H9 (cell line): ENCODE results near the gene GATD1. TPM values are rescaled to one million over a fixed set of nuclear protein-coding genes. Genes with fewer than 3 reads are reported as not detected.

Source experiments
- DNase-seq: peaks from one replicate; pipeline ENCODE4 v3.0.0-alpha.2; 2017
- H2AFZ ChIP-seq: one replicate; pipeline ENCODE4 v1.6.1; 2013; ENCODE audit warnings: mild to moderate bottlenecking, low read length, control low read depth, moderate library complexity
- H2AK5ac ChIP-seq: 2 replicates; pipeline ENCODE4 v1.6.1; 2013; ENCODE audit warnings: low read length, control low read depth, mixed read lengths; ENCODE audit not compliant: insufficient read length
- H2BK120ac ChIP-seq: one replicate; pipeline ENCODE4 v1.6.1; 2013; ENCODE audit warnings: low read depth, mild to moderate bottlenecking, low read length, control low read depth, inconsistent platforms; ENCODE audit not compliant: poor library complexity, severe bottlenecking
- H2BK12ac ChIP-seq: 2 replicates; pipeline ENCODE4 v1.6.1; 2013; ENCODE audit warnings: low read length, control low read depth, mixed read lengths, low read depth; ENCODE audit not compliant: insufficient read length
- H2BK15ac ChIP-seq: 2 replicates; pipeline ENCODE4 v1.6.1; 2013; ENCODE audit warnings: low read depth, low read length, control low read depth
- H2BK20ac ChIP-seq: one replicate; pipeline ENCODE4 v1.6.1; 2013; ENCODE audit warnings: low read depth, mild to moderate bottlenecking, low read length, control low read depth, inconsistent platforms; ENCODE audit not compliant: poor library complexity, severe bottlenecking
- H2BK5ac ChIP-seq: 2 replicates; pipeline ENCODE4 v1.6.1; 2013; ENCODE audit warnings: low read length, control low read depth, mixed read lengths; ENCODE audit not compliant: insufficient read length
- H3K14ac ChIP-seq: 2 replicates; pipeline ENCODE4 v1.6.1; 2013; ENCODE audit warnings: low read length, control low read depth; ENCODE audit not compliant: insufficient read depth
- H3K18ac ChIP-seq: 2 replicates; pipeline ENCODE4 v1.6.1; 2013; ENCODE audit warnings: low read depth, mild to moderate bottlenecking, mixed read lengths, low read length, control low read depth; ENCODE audit not compliant: insufficient read length
- H3K23ac ChIP-seq: 2 replicates; pipeline ENCODE4 v1.6.1; 2013; ENCODE audit warnings: low read length, control low read depth, mixed read lengths, low read depth; ENCODE audit not compliant: insufficient read length
- H3K23me2 ChIP-seq: 2 replicates; pipeline ENCODE4 v1.6.1; 2013; ENCODE audit warnings: low read depth, mild to moderate bottlenecking, mixed read lengths, low read length, control low read depth; ENCODE audit not compliant: insufficient read length, poor library complexity, severe bottlenecking
- H3K27ac ChIP-seq: 2 replicates; pipeline ENCODE4 v1.5.1; 2013; ENCODE audit warnings: low read length, control low read depth, mixed read lengths, low read depth; ENCODE audit not compliant: insufficient read length
- H3K27me3 ChIP-seq: 2 replicates; pipeline ENCODE4 v1.6.1; 2013; ENCODE audit warnings: low read length, control low read depth, inconsistent platforms; ENCODE audit not compliant: insufficient read depth
- H3K4ac ChIP-seq: 2 replicates; pipeline ENCODE4 v1.6.1; 2013; ENCODE audit warnings: low read depth, mild to moderate bottlenecking, control low read depth, inconsistent platforms, low read length, moderate library complexity
- H3K4me1 ChIP-seq: 2 replicates; pipeline ENCODE4 v1.6.1; 2013; ENCODE audit warnings: low read length, control low read depth, inconsistent platforms; ENCODE audit not compliant: insufficient read depth
- H3K4me2 ChIP-seq: 2 replicates; pipeline ENCODE4 v1.6.1; 2013; ENCODE audit warnings: low read length, control low read depth, mixed read lengths; ENCODE audit not compliant: insufficient read length, insufficient read depth
- H3K56ac ChIP-seq: 2 replicates; pipeline ENCODE4 v1.6.1; 2013; ENCODE audit warnings: low read depth, mild to moderate bottlenecking, mixed read lengths, low read length, control low read depth; ENCODE audit not compliant: insufficient read length
- H3K79me1 ChIP-seq: 2 replicates; pipeline ENCODE4 v1.6.1; 2013; ENCODE audit warnings: low read depth, mild to moderate bottlenecking, moderate library complexity, low read length, control low read depth, inconsistent platforms; ENCODE audit not compliant: insufficient read depth, poor library complexity, severe bottlenecking
- H3K79me2 ChIP-seq: 2 replicates; pipeline ENCODE4 v1.6.1; 2013; ENCODE audit warnings: low read length, control low read depth, inconsistent platforms; ENCODE audit not compliant: insufficient read depth
- H3K9ac ChIP-seq: 2 replicates; pipeline ENCODE4 v1.6.1; 2013; ENCODE audit warnings: low read length, control low read depth, mixed read lengths; ENCODE audit not compliant: insufficient read length; ENCODE audit errors: extremely low read depth
- H3K9me3 ChIP-seq: one replicate; pipeline ENCODE4 v1.6.1; 2013; ENCODE audit warnings: low read depth, low read length, inconsistent platforms; ENCODE audit not compliant: control insufficient read depth
- H3T11ph ChIP-seq: one replicate; pipeline ENCODE4 v1.6.1; 2013; ENCODE audit warnings: mild to moderate bottlenecking, low read length, control low read depth, inconsistent platforms
- H4K20me1 ChIP-seq: one replicate; pipeline ENCODE4 v1.6.1; 2013; ENCODE audit not compliant: control insufficient read depth, insufficient read length, insufficient read depth
- H4K5ac ChIP-seq: 2 replicates; pipeline ENCODE4 v1.6.1; 2013; ENCODE audit warnings: low read depth, mild to moderate bottlenecking, mixed read lengths, low read length, control low read depth; ENCODE audit not compliant: insufficient read length
- H4K8ac ChIP-seq: replicated peaks from 2 replicates; pipeline ENCODE4 v1.6.1; 2013; ENCODE audit warnings: low read length, control low read depth, mixed read lengths, low read depth; ENCODE audit not compliant: insufficient read length
- H4K91ac ChIP-seq: 2 replicates; pipeline ENCODE4 v1.6.1; 2013; ENCODE audit warnings: low read depth, mild to moderate bottlenecking, moderate library complexity, mixed read lengths, low read length, control low read depth; ENCODE audit not compliant: insufficient read length
- H3K27ac Mint-ChIP-seq, 3 experiments: 2 replicates in 2 of 3; 3 replicates in 1 of 3; pipeline ENCODE4 v1.8.0; 2020 to 2021; ENCODE audit warnings: mixed read lengths in 3 of 3, mild to moderate bottlenecking in 1 of 3, moderate library complexity in 1 of 3
- H3K27me3 Mint-ChIP-seq: 2 replicates; pipeline ENCODE4 v1.8.0; 2021; ENCODE audit warnings: low read depth, mild to moderate bottlenecking, moderate library complexity, mixed read lengths
- H3K36me3 Mint-ChIP-seq, 3 experiments: 2 replicates in 2 of 3; 3 replicates in 1 of 3; pipeline ENCODE4 v1.8.0; 2020 to 2021; ENCODE audit warnings: low read depth in 3 of 3, mixed read lengths in 3 of 3; ENCODE audit not compliant: insufficient read depth in 1 of 3
- H3K4me1 Mint-ChIP-seq, 2 experiments: 2 replicates each; pipeline ENCODE4 v1.8.0; 2020; ENCODE audit warnings: mixed read lengths in 2 of 2
- H3K4me3 Mint-ChIP-seq, 2 experiments: 2 replicates in 1 of 2; 3 replicates in 1 of 2; pipeline ENCODE4 v1.8.0; 2020 to 2021; ENCODE audit warnings: mild to moderate bottlenecking in 2 of 2, mixed read lengths in 2 of 2, moderate library complexity in 1 of 2
- H3K9me3 Mint-ChIP-seq, 2 experiments: 2 replicates in 1 of 2; 3 replicates in 1 of 2; pipeline ENCODE4 v1.8.0; 2020; ENCODE audit warnings: mild to moderate bottlenecking in 2 of 2, mixed read lengths in 2 of 2, moderate library complexity in 1 of 2
- CTCF ChIP-seq: fragments of 200-600 bp; sonication (generic); conservative IDR thresholded peaks from 3 replicates; pipeline ENCODE4 v1.8.0; 2021; ENCODE audit warnings: antibody characterized with exemption, mild to moderate bottlenecking
- WGBS: extraction: QIAGEN DNeasy Blood & Tissue Kit; methylation state at CpG from one replicate; pipeline ENCODE4 v1.1.7; 2013; ENCODE audit warnings: missing lambda C conversion rate, low lambda C conversion rate, mixed read lengths; ENCODE audit not compliant: insufficient read length; ENCODE audit errors: extremely low coverage; 5-methylcytosine and 5-hydroxymethylcytosine counted together
- total RNA-seq: library from RNA; stranded (reverse); gene quantifications from 2 replicates; pipeline ENCODE4 v1.2.1, GENCODE V29; 2021

Gene GATD1
- total RNA-seq, 1 experiment from 2014 or later = 60.0 TPM

DNA sequence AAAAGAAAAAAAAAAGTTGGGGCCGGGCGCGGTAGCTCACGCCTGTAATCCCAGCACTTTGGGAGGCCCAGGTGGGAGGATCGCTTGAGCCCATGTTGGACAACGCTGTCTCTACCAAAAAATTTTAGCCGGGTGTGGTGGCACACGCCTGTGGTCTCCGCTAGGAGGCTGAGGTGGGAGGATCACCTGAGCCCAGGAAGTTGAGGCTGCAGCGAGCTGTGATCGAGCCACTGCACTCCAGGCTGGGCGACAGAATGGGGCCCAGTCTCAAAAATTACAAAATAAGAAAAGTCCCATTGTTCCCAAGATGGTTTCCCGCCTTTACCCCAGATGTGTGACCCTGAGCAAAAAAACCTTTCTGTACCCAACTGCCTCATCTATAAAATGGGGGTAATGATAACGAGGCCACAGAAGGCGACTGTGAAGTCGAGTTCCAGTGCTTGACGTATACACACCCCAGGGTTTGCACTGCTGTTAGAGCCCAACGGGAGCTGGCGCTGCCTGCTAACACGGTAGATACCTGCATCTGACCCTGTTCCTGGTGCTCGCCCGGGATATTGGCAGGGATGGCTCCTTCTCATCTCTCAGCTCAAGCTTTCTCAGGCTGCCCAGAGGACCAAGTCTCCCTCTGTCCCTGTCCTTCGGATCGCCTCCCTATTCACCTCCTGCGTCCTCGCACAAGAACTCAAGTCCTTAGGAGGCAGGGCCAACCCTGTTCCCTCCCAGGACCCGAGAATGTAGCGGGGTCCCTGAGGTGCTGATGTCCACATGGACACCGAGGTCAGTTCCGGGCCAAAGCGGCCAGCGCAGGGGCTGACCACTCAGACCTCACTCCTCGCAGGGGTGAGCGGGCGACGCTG is 31.4 kb upstream of the GATD1 start:
- Histone ChIP-seq H3K27me3 (no peaks in the 10 kb centered on the region), H3K4ac (no peak overlapping the region), H3K79me1 (peaks cover 9% of the 10 kb centered on the region), H2BK12ac (no peak overlapping the region), H2BK120ac (no peak overlapping the region), H3K56ac (no peak overlapping the region), H3K79me2 (peaks cover 10% of the 10 kb centered on the region; the same call in 1 of the 2 replicates), H4K91ac (no peak overlapping the region), H3K4me1 (no peaks in the 10 kb centered on the region), H3K4me2 (peak overlapping the region; percentile 92), H3K14ac (peak overlapping the region; percentile 5), H3T11ph (no peak overlapping the region), H2BK20ac (no peak overlapping the region), H3K23me2 (peaks cover 19% of the 10 kb centered on the region), H2BK15ac (no peak overlapping the region), H2BK5ac (no peak overlapping the region), H3K23ac (no peak overlapping the region), H3K9ac (peak overlapping the region; percentile 86), H4K20me1 (no peaks in the 10 kb centered on the region), H3K9me3 (no peaks in the 10 kb centered on the region), H3K18ac (peak overlapping the region; percentile 27), H4K8ac (no peak overlapping the region), H3K27ac (no peak overlapping the region), H2AFZ (no peak overlapping the region), H4K5ac (no peak overlapping the region), H2AK5ac (no peak overlapping the region)
- no peak for DNase-seq
- TF ChIP-seq CTCF = no peak
- no CpG with 5 or more reads among the region's 36 CpGs for WGBS
- Mint-ChIP-seq H3K27ac (peak overlapping the region; percentile 94 to 96 (median 95)), H3K27me3 (no peaks in the 10 kb centered on the region), H3K36me3 (peaks cover 29 to 35% (median 29%) of the 10 kb centered on the region in 3 experiments), H3K4me1 (peaks cover 17 to 37% of the 10 kb centered on the region in 2 experiments), H3K4me3 (peak overlapping the region; percentile 91 to 98), H3K9me3 (no peaks in the 10 kb centered on the region)
